HepG2 (cell line): Measurements from ENCODE around the gene EEFSEC. TPM values are rescaled to one million over a fixed set of nuclear protein-coding genes. Genes with fewer than 3 reads are reported as not detected.

ENCODE experiments used
- ATAC-seq: fragments of 200-7000 bp; cut with Tn5 transposase; 3 replicates; pipeline ENCODE4 v1.9.1; 2020; ENCODE audit warnings: mild to moderate bottlenecking, moderate library complexity
- BruUV-seq: library from RNA; stranded (reverse); fragments of 400-500 nt; replicated peaks from 2 replicates; lab custom pipeline; 2021; lab: Mats Ljungman, UMichigan
- CTCF ChIA-PET: fragments of 300-600 bp; formaldehyde crosslinking; extraction: SDS; loops from one replicate; lab custom pipeline; 2021; ENCODE audit warnings: low total read pairs, inconsistent platforms, low intra/inter-chr PET ratio; lab: Yijun Ruan, JAX
- POLR2A ChIA-PET: fragments of 350-600 bp; sonication (Branson Sonifier 250); formaldehyde crosslinking; loops from one replicate; lab custom pipeline; 2020; ENCODE audit warnings: antibody characterized with exemption, inconsistent platforms; lab: Yijun Ruan, JAX
- DNase-seq: peaks from one replicate; pipeline ENCODE4 v3.0.0-alpha.2; 2015; ENCODE audit warnings: low spot score
- FAIRE-seq: peaks from 3 replicates; lab custom pipeline; 2011; peaks lifted over from hg19 to GRCh38; lab: Jason Lieb, UNC
- H2AFZ ChIP-seq: one replicate; pipeline ENCODE4 v1.6.1; 2011; ENCODE audit warnings: low read length, inconsistent platforms
- H3K27ac ChIP-seq: fragments of 300-600 bp; 3 replicates; pipeline ENCODE4 v1.8.0; 2011; ENCODE audit warnings: mixed run types, mild to moderate bottlenecking, mixed read lengths, low read length, inconsistent platforms; ENCODE audit not compliant: insufficient read depth; ENCODE audit errors: extremely low read length
- H3K27me3 ChIP-seq, 2 experiments: fragments of 200-600 bp in 1 of 2; 2 replicates in 1 of 2; 3 replicates in 1 of 2; pipeline versions ENCODE4 v1.6.0 to v1.8.0; 2011; ENCODE audit warnings: low read length in 2 of 2, mild to moderate bottlenecking in 2 of 2, moderate library complexity in 2 of 2, inconsistent platforms in 1 of 2; ENCODE audit not compliant: insufficient read depth in 2 of 2, control insufficient read depth in 1 of 2
- H3K36me3 ChIP-seq, 2 experiments: fragments of 200-600 bp in 1 of 2; replicated peaks in 1 of 2; 2 replicates in 1 of 2; 3 replicates in 1 of 2; pipeline versions ENCODE4 v1.5.1 to v1.8.0; 2011; ENCODE audit warnings: low read length in 2 of 2, inconsistent platforms in 1 of 2; ENCODE audit not compliant: insufficient read depth in 2 of 2, control insufficient read depth in 1 of 2
- H3K4me1 ChIP-seq: 2 replicates; pipeline ENCODE4 v1.5.1; 2012; ENCODE audit warnings: low read length, inconsistent platforms; ENCODE audit not compliant: insufficient read depth
- H3K4me2 ChIP-seq: 2 replicates; pipeline ENCODE4 v1.6.0; 2011; ENCODE audit warnings: low read depth, low read length, inconsistent platforms
- H3K4me3 ChIP-seq, 3 experiments: fragments of 200-600 bp in 1 of 3; sonication (generic), shearing (Covaris generic) in 1 of 3; replicated peaks in 1 of 3; 2 replicates each; pipeline ENCODE4 v1.5.1; 2011 to 2016; ENCODE audit warnings: low read length in 3 of 3, inconsistent platforms in 2 of 3, low read depth in 2 of 3, mild to moderate bottlenecking in 2 of 3, control low read depth in 1 of 3, mixed read lengths in 1 of 3; ENCODE audit not compliant: insufficient read depth in 1 of 3
- H3K79me2 ChIP-seq: one replicate; pipeline ENCODE4 v1.6.1; 2011; ENCODE audit warnings: low read length, inconsistent platforms; ENCODE audit not compliant: insufficient read depth
- H3K9ac ChIP-seq: 2 replicates; pipeline ENCODE4 v1.6.0; 2011; ENCODE audit warnings: mild to moderate bottlenecking, low read depth, low read length, inconsistent platforms; ENCODE audit not compliant: insufficient read depth
- H3K9me3 ChIP-seq: 2 replicates; pipeline ENCODE4 v1.5.1; 2012; ENCODE audit warnings: mild to moderate bottlenecking, low read length
- H4K20me1 ChIP-seq: 2 replicates; pipeline ENCODE4 v1.6.0; 2011; ENCODE audit warnings: inconsistent platforms, mild to moderate bottlenecking, low read length, moderate library complexity; ENCODE audit not compliant: insufficient read depth
- ASH2L ChIP-seq: fragments of 300-600, 200-600 bp; sonication (generic); IDR thresholded peaks from 2 replicates; pipeline ENCODE4 v1.7.0; 2017; ENCODE audit warnings: low read depth, mild to moderate bottlenecking, moderate library complexity, mixed read lengths, low read length; ENCODE audit not compliant: insufficient read length
- ATF7 ChIP-seq, 2 experiments: fragments of 450-650 bp in 1 of 2; sonication (generic) in 1 of 2; formaldehyde crosslinking in 1 of 2; IDR thresholded peaks; 2 replicates each; pipeline versions ENCODE4 v1.4.0 to v1.6.1; 2016 to 2020; ENCODE audit warnings: antibody characterized with exemption in 1 of 2, mild to moderate bottlenecking in 1 of 2, missing genetic modification reagents in 1 of 2
- RNF219 ChIP-seq: sonication (generic); formaldehyde crosslinking; IDR thresholded peaks from 2 replicates; pipeline ENCODE4 v1.5.0; 2020; ENCODE audit warnings: mild to moderate bottlenecking, missing genetic modification reagents
- SKIL ChIP-seq: sonication (generic); formaldehyde crosslinking; IDR thresholded peaks from 2 replicates; pipeline ENCODE4 v1.8.0; 2022; ENCODE audit warnings: missing genetic modification reagents, mild to moderate bottlenecking, moderate library complexity, borderline replicate concordance
- SMAD1 ChIP-seq: sonication (generic); formaldehyde crosslinking; IDR thresholded peaks from 2 replicates; pipeline ENCODE4 v1.4.0; 2020; ENCODE audit warnings: missing genetic modification reagents, low read depth, mild to moderate bottlenecking, borderline replicate concordance
- ZBTB25 ChIP-seq: IDR thresholded peaks from 2 replicates; pipeline ENCODE4 v1.6.1; 2018; ENCODE audit warnings: missing genetic modification reagents
- ZNF615 ChIP-seq: sonication (generic); formaldehyde crosslinking; IDR thresholded peaks from 2 replicates; pipeline ENCODE4 v1.5.0; 2020; ENCODE audit warnings: mild to moderate bottlenecking, missing genetic modification reagents, borderline replicate concordance
- ZNF83 ChIP-seq: sonication (generic); formaldehyde crosslinking; IDR thresholded peaks from 2 replicates; pipeline ENCODE4 v1.4.0; 2020; ENCODE audit warnings: missing genetic modification reagents, mild to moderate bottlenecking, borderline replicate concordance
- WGBS: methylation state at CpG from one replicate; pipeline ENCODE4 v1.1.6; 2017; ENCODE audit warnings: low lambda C conversion rate; 5-methylcytosine and 5-hydroxymethylcytosine counted together
- in situ Hi-C: cut with HindIII; loops from 2 replicates; pipeline ENCODE4 v1.10.0; 2017; ENCODE audit warnings: low pct_unique_long_range_greater_than_20kb; ENCODE audit not compliant: extremely low pct_ligation_motif_present
- intact Hi-C: fragments of 100-400 bp; cut with micrococcal nuclease; formaldehyde crosslinking; loops from one replicate; pipeline ENCODE4 v1.10.0; 2022; ENCODE audit not compliant: unreplicated experiment
- polyA plus RNA-seq, 8 experiments: library from polyadenylated mRNA; depleted of rRNA in 3 of 8; stranded (reverse) in 7 of 8; unstranded in 1 of 8; fragments of >200 nt; fragmentation: Illumina TruSeq in 4 of 8; extraction: Trizol in 4 of 8; gene quantifications; 2 replicates each; pipeline versions ENCODE4 v1.2.1 to v1.2.3, GENCODE V29; 2011 to 2016; ENCODE audit warnings: low read depth in 4 of 8, missing spikeins in 1 of 8, mixed read lengths in 1 of 8; ENCODE audit not compliant: insufficient read depth in 1 of 8
- total RNA-seq, 5 experiments: library from RNA; depleted of rRNA; stranded (reverse); fragments of >200 nt; fragmentation: Illumina TruSeq; extraction: Trizol; gene quantifications; 2 replicates each; pipeline ENCODE4 v1.2.3, GENCODE V29; 2016; ENCODE audit warnings: low read depth in 1 of 5

Gene EEFSEC
- total and polyA plus RNA-seq, 2 of the 13 experiments (the other 11 are each of a cell fraction or from before 2014, with no cell fraction given) = 6.4 to 24.2 TPM

- CTCF ChIA-PET = no interaction called here
- Histone ChIP-seq H3K27ac (no peak overlapping the region), H3K36me3 (peaks cover 2 to 5% of the 10 kb centered on the region in 2 experiments; a peak in 2 of 5 replicates), H3K79me2 (no peaks in the 10 kb centered on the region), H3K4me3 (no peak overlapping the region), H2AFZ (no peak overlapping the region), H3K4me1 (peaks cover 12% of the 10 kb centered on the region; the same call in 1 of the 2 replicates)
- POLR2A ChIA-PET = no interaction called here
- no peak for DNase-seq
- ATAC-seq = no peak
- TF ChIP-seq SMAD1 (CRISPR knock-in tag) = no peak
- no peak for TF ChIP-seq ZNF83 (CRISPR knock-in tag)
- no peak for TF ChIP-seq SKIL (CRISPR knock-in tag)
- no peak for TF ChIP-seq ASH2L
- TF ChIP-seq ZBTB25 (CRISPR knock-in tag) = no peak
- TF ChIP-seq ZNF615 (CRISPR knock-in tag) = no peak
- TF ChIP-seq RNF219 (CRISPR knock-in tag) = no peak
- TF ChIP-seq ATF7 (IDR thresholded peaks at IDR 0.05) = no peak
- no peak for TF ChIP-seq ATF7 (CRISPR knock-in tag; IDR thresholded peaks at IDR 0.05)
- TF ChIP-seq, all 625 proteins: peak for 0
- H3K9me3 ChIP-seq = peaks cover 4% of the 10 kb centered on the region; the same call in 1 of the 2 replicates
- intact Hi-C loops (no loop called here), in situ Hi-C loops (no loop called here)
- H4K20me1 ChIP-seq = no peaks in the 10 kb centered on the region
- no peak overlapping the region for H3K9ac ChIP-seq
- WGBS = 100% methylated on average over 1 of the region's 1 CpG
- no peak overlapping the region for H3K4me2 ChIP-seq
- no peak for FAIRE-seq
- BruUV-seq = no TSS peak
- no peaks in the 10 kb centered on the region for H3K27me3 ChIP-seq
Observed at GRCh38 chr3:128289534-128289933, 136.3 kb downstream of the EEFSEC start.
